Neural cell (in vitro differentiated cells): ENCODE results near the gene SLC47A1. TPM values are rescaled to one million over a fixed set of nuclear protein-coding genes. Genes with fewer than 3 reads are reported as not detected.
"Not testable (repeated sequence)": the region's sequence is repeated elsewhere in the genome, so short reads cannot be mapped to it uniquely, and the experiment has no call there.

Source experiments
- H2AFZ ChIP-seq: fragments of 200-600, 300-800 bp; sonication (generic), shearing (Covaris generic); 2 replicates; pipeline ENCODE4 v1.6.0; 2014; ENCODE audit warnings: low read depth, mild to moderate bottlenecking, antibody characterized with exemption, low read length, moderate library complexity
- H3F3A ChIP-seq: fragments of 200-600 bp; shearing (Covaris generic); 2 replicates; pipeline ENCODE4 v1.6.1; 2016; ENCODE audit warnings: mild to moderate bottlenecking, moderate library complexity, mixed read lengths, antibody characterized with exemption, low read length; ENCODE audit not compliant: insufficient read depth, poor library complexity, severe bottlenecking
- H3K27ac ChIP-seq: fragments of 200-600, 300-800 bp; sonication (generic), shearing (Covaris generic); 2 replicates; pipeline ENCODE4 v1.5.1; 2014; ENCODE audit warnings: mild to moderate bottlenecking, low read length, moderate library complexity
- H3K27me3 ChIP-seq: fragments of 300-800, 200-600 bp; sonication (generic), shearing (Covaris generic); 2 replicates; pipeline ENCODE4 v1.6.0; 2014; ENCODE audit warnings: mild to moderate bottlenecking, low read depth, low read length, moderate library complexity; ENCODE audit not compliant: insufficient read depth
- H3K36me3 ChIP-seq: fragments of 300-800, 200-600 bp; sonication (generic), shearing (Covaris generic); 2 replicates; pipeline ENCODE4 v1.5.1; 2014; ENCODE audit warnings: mild to moderate bottlenecking, antibody characterized with exemption, low read length, moderate library complexity; ENCODE audit not compliant: insufficient read depth
- H3K4me2 ChIP-seq: fragments of 300-800, 200-600 bp; sonication (generic), shearing (Covaris generic); 2 replicates; pipeline ENCODE4 v1.6.0; 2014; ENCODE audit warnings: mild to moderate bottlenecking, low read length
- H3K4me3 ChIP-seq: fragments of 300-800, 200-600 bp; sonication (generic), shearing (Covaris generic); 2 replicates; pipeline ENCODE4 v1.5.1; 2014; ENCODE audit warnings: mild to moderate bottlenecking, low read length, moderate library complexity
- H3K79me2 ChIP-seq: fragments of 200-600 bp; shearing (Covaris generic); replicated peaks from 2 replicates; pipeline ENCODE4 v1.6.0; 2014; ENCODE audit warnings: mild to moderate bottlenecking, low read length, moderate library complexity; ENCODE audit not compliant: insufficient read depth
- H3K9ac ChIP-seq: fragments of 300-800, 200-600 bp; sonication (generic), shearing (Covaris generic); 2 replicates; pipeline ENCODE4 v1.6.1; 2016; ENCODE audit warnings: mild to moderate bottlenecking, low read length, mixed read lengths
- H3K9me2 ChIP-seq: fragments of 200-600 bp; shearing (Covaris generic); 2 replicates; pipeline ENCODE4 v1.6.1; 2016; ENCODE audit warnings: mild to moderate bottlenecking, low read length, mixed read lengths; ENCODE audit not compliant: insufficient read depth
- H3K9me3 ChIP-seq: fragments of 200-600, 300-800 bp; sonication (generic), shearing (Covaris generic); 2 replicates; pipeline ENCODE4 v1.6.1; 2016; ENCODE audit warnings: mild to moderate bottlenecking, mixed run types, low read length, moderate library complexity, mixed read lengths
- H4K20me1 ChIP-seq: fragments of 200-600 bp; shearing (Covaris generic); 2 replicates; pipeline ENCODE4 v1.6.1; 2016; ENCODE audit warnings: mild to moderate bottlenecking, mixed run types; ENCODE audit not compliant: insufficient read depth
- EP300 ChIP-seq: fragments of 450-650 bp; conservative IDR thresholded peaks from 2 replicates; pipeline ENCODE4 v1.6.1; 2014; ENCODE audit warnings: antibody characterized with exemption, mild to moderate bottlenecking, moderate library complexity; ENCODE audit not compliant: poor library complexity, severe bottlenecking
- EZH2 ChIP-seq: fragments of 200-600, 300-800 bp; shearing (Covaris generic), sonication (generic); IDR thresholded peaks from 2 replicates; pipeline ENCODE4 v1.6.1; 2014; ENCODE audit warnings: antibody characterized with exemption, low read length, borderline replicate concordance, mild to moderate bottlenecking; ENCODE audit not compliant: insufficient read depth, poor library complexity, severe bottlenecking
- MXI1 ChIP-seq: fragments of 450-650 bp; conservative IDR thresholded peaks from 2 replicates; pipeline ENCODE4 v1.6.1; 2014; ENCODE audit warnings: antibody characterized with exemption, mild to moderate bottlenecking; ENCODE audit not compliant: poor library complexity, severe bottlenecking
- POLR2AphosphoS5 ChIP-seq: IDR thresholded peaks from 2 replicates; pipeline ENCODE4 v1.6.1; 2012
- RAD21 ChIP-seq: fragments of 450-650 bp; conservative IDR thresholded peaks from 2 replicates; pipeline ENCODE4 v1.6.1; 2014; ENCODE audit warnings: antibody characterized with exemption, mild to moderate bottlenecking, moderate library complexity
- SMC3 ChIP-seq: fragments of 450-650 bp; conservative IDR thresholded peaks from 2 replicates; pipeline ENCODE4 v1.6.1; 2014; ENCODE audit warnings: antibody characterized with exemption, mild to moderate bottlenecking, moderate library complexity; ENCODE audit not compliant: poor library complexity
- TAF1 ChIP-seq: IDR thresholded peaks from 2 replicates; pipeline ENCODE4 v1.6.1; 2012; ENCODE audit warnings: low read depth
- polyA plus RNA-seq: library from polyadenylated mRNA; depleted of rRNA; stranded (reverse); fragments of >200 nt; gene quantifications from 2 replicates; pipeline ENCODE4 v1.2.3, GENCODE V29; 2014
- TF ChIP-seq, protein P1 (sequence below): IDR thresholded peaks from 2 replicates; pipeline ENCODE4 v1.6.1; 2012; ENCODE audit warnings: borderline replicate concordance
- TF ChIP-seq, protein P2 (sequence below): fragments of 450-650 bp; IDR thresholded peaks from 2 replicates; pipeline ENCODE4 v1.5.1; 2014; ENCODE audit warnings: antibody characterized with exemption, mild to moderate bottlenecking, moderate library complexity; ENCODE audit not compliant: poor library complexity, severe bottlenecking

SLC47A1 gene
- polyA plus RNA-seq, 1 donor from 2014 or later = not detected

DNA sequence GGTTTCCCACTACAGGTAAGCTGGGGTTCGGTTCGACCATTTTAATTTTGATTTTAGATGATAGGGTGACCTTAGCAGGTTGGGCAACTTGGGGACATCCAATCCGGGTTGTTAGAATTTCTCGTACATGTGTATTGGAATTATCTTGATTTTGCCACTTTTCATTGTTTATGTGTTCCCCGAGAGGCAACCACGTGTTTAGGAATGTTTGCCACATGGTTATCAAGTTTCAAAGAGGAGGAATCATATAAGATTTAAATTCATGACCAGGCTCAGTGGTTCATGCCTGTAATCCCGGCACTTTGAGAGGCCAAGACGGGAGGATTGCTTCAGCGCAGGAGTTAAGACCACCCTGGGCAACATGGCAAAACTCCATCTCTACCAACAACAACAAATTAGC, 10.0 kb upstream of the SLC47A1 start:
- no peaks in the 10 kb centered on the region for H4K20me1 ChIP-seq
- TF ChIP-seq RAD21 = no peak
- TF ChIP-seq EP300 = no peak
- TF ChIP-seq, protein P1, sequence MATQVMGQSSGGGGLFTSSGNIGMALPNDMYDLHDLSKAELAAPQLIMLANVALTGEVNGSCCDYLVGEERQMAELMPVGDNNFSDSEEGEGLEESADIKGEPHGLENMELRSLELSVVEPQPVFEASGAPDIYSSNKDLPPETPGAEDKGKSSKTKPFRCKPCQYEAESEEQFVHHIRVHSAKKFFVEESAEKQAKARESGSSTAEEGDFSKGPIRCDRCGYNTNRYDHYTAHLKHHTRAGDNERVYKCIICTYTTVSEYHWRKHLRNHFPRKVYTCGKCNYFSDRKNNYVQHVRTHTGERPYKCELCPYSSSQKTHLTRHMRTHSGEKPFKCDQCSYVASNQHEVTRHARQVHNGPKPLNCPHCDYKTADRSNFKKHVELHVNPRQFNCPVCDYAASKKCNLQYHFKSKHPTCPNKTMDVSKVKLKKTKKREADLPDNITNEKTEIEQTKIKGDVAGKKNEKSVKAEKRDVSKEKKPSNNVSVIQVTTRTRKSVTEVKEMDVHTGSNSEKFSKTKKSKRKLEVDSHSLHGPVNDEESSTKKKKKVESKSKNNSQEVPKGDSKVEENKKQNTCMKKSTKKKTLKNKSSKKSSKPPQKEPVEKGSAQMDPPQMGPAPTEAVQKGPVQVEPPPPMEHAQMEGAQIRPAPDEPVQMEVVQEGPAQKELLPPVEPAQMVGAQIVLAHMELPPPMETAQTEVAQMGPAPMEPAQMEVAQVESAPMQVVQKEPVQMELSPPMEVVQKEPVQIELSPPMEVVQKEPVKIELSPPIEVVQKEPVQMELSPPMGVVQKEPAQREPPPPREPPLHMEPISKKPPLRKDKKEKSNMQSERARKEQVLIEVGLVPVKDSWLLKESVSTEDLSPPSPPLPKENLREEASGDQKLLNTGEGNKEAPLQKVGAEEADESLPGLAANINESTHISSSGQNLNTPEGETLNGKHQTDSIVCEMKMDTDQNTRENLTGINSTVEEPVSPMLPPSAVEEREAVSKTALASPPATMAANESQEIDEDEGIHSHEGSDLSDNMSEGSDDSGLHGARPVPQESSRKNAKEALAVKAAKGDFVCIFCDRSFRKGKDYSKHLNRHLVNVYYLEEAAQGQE = no peak
- TF ChIP-seq EZH2 = no peak
- no peak for TF ChIP-seq SMC3
- TF ChIP-seq POLR2AphosphoS5 = no peak
- TF ChIP-seq, protein P2, sequence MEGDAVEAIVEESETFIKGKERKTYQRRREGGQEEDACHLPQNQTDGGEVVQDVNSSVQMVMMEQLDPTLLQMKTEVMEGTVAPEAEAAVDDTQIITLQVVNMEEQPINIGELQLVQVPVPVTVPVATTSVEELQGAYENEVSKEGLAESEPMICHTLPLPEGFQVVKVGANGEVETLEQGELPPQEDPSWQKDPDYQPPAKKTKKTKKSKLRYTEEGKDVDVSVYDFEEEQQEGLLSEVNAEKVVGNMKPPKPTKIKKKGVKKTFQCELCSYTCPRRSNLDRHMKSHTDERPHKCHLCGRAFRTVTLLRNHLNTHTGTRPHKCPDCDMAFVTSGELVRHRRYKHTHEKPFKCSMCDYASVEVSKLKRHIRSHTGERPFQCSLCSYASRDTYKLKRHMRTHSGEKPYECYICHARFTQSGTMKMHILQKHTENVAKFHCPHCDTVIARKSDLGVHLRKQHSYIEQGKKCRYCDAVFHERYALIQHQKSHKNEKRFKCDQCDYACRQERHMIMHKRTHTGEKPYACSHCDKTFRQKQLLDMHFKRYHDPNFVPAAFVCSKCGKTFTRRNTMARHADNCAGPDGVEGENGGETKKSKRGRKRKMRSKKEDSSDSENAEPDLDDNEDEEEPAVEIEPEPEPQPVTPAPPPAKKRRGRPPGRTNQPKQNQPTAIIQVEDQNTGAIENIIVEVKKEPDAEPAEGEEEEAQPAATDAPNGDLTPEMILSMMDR = no peak
- TF ChIP-seq MXI1 = no peak
- TF ChIP-seq TAF1 = no peak
- no peak overlapping the region for H3K9ac ChIP-seq

DNA sequence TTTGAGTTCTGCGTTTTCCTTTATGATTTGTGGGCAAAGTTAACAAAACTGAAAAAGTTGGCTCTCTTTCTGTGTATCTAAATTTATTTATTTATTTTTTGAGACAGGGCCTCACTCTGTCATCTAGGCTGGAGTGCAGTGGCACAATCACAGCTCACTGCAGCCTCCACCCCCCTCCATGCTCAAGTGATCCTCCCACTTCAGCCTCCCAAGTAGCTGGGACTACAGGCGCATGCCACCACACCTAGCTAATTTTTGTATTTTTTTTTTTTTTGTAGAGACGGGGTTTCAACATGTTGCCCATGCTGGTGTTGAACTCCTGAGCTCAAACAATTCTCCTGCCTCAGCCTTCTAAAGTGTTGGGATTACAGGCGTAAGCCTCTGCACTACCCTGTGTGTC, 6.7 kb upstream of the SLC47A1 start:
- H3K36me3 ChIP-seq, H3K79me2 ChIP-seq, H3K27me3 ChIP-seq, H3K9me3 ChIP-seq, H3K27ac ChIP-seq, H3K9ac ChIP-seq, H3K4me2 ChIP-seq, H3K4me3 ChIP-seq, H2AFZ ChIP-seq, H4K20me1 ChIP-seq, H3F3A ChIP-seq, H3K9me2 ChIP-seq: not testable (repeated sequence)

More for the DNA sequence above, 10.0 kb upstream of the SLC47A1 start:
- no peak overlapping the region for H3K4me2 ChIP-seq
- H3K9me2 ChIP-seq = no peaks in the 10 kb centered on the region
- H3K27ac ChIP-seq = no peak overlapping the region
- H3K36me3 ChIP-seq = no peaks in the 10 kb centered on the region
- no peaks in the 10 kb centered on the region for H3F3A ChIP-seq
- H3K4me3 ChIP-seq = no peak overlapping the region
- H3K9me3 ChIP-seq = no peaks in the 10 kb centered on the region
- H3K27me3 ChIP-seq = no peaks in the 10 kb centered on the region
- H2AFZ ChIP-seq = no peak overlapping the region
- no peaks in the 10 kb centered on the region for H3K79me2 ChIP-seq
